GM19240 (cell line): ENCODE measurements around the gene VPS29.
A peak's percentile ranks its signal among the peaks of the same experiment; 100 is the strongest.
"Not testable (repeated sequence)": the region's sequence is repeated elsewhere in the genome, so short reads cannot be mapped to it uniquely, and the experiment has no call there.

ENCODE experiments used
- DNase-seq: peaks from one replicate; pipeline ENCODE4 v3.0.0; 2011; ENCODE audit warnings: low spot score; ENCODE audit not compliant: insufficient read length

VPS29 gene

DNA sequence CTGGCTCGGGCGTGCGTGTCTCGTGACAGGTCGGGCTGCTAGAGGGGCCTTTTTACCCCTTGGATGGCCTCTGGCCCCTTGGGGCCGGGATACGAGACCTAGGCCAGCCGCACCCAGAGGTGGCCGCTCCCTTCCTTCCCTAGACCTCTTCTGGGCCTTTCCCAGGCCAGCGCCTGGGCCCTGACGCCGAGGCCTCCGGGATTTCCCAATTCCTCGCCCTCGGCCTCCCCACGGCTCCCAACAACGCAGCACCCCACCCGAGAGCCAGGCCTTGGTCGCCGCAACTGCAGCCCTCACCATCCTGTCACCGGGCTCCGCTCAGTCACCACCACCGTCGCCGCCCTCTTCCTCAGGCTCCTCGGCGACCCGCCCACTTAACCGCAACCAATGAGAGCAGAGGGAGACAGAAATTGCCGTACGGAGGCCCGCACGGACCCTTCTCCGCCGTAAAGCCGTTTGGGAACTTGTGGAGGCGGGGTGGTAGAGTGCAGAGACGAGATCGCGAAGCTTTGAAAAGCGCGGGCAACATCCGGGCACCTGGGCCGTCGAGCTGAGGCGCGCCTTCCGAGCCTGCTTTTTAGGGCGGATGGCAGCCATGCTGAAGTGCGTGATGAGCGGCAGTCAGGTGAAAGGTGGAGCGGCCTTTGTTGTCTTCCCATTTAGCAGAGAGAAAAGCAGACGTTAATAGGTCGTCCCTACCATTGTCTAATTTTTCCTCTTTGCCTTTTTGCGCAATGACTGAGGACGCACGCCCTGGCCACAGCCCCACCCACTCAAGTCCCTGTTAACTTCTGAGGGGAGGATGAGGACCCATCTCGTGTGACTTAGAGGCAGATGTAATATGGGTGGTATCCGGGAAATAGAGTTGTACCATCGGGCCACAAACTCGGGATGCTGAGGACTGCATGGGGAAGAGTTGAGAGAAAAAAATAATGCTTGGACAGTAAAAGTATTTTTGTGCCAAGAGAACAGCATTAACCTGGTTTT lies at the start of gene VPS29, which contains the start of gene RAD9B:
VPS29 (minus strand) TSS at position 360 of the 987 bp plus-strand sequence; CDS start at position 300, 60 bp downstream.
RAD9B (plus strand) TSS at position 580 of the 987 bp plus-strand sequence; CDS start at position 587, 7 bp downstream.
- peak; percentile 84 for DNase-seq

DNA sequence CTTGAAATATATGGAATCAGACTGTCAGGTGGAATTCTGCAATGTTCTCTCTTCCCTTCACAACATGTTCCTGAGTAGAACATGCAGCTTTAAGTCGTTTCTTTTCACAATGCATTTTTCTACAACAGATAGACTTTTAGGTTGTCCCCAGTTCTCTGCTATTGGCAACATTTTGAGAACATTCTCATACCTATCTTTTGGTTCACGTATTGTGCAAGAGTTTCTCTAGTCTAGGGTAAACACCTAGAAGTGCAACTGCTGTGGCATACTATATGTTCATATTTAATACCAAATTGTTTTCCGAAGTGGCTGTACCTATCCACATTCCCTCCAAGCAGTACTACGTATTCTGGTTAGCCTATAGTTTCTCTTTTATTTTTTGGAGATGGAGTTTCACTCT lies 49.1 kb upstream of the VPS29 start:
- DNase-seq, result no peak

DNA sequence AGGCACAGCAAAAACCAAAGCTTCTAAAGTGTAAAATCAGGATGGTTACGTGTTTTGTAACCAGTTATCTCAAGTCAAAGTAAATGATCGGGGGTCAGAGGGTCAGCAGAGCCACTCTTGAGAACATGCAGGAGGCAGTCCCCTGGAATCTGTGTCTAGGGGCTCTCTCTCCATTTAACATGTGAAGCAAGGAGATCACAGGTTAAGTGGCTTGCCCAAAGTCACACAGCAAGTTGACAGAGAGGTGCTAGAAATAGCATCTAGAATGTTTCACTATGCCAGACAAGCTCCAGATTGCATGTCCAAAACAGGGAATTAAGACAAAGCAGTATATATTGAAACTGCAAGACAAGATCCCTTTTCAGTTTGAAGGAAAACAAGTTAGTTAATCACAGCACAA lies 47.8 kb upstream of the VPS29 start:
- DNase-seq, result no peak

DNA sequence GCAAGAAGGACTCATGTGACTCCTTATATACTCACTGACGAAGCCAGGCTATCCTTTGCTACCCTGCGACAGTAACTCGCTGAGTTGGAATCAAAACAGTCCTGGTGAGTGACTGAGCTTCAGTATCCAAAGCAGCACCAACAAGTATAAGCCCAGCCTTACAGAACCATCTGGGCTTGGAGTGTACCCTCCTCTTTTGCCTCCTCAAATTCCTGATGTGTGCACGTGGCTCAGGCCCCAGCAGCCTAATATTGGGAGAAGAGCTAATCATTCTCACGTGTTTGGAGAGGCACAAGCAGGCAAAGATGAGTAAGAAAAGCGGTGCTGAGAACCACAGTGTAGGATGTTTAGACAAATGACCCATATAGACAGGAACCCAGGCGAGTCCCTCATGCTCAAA lies 46.8 kb upstream of the VPS29 start:
- no peak for DNase-seq

DNA sequence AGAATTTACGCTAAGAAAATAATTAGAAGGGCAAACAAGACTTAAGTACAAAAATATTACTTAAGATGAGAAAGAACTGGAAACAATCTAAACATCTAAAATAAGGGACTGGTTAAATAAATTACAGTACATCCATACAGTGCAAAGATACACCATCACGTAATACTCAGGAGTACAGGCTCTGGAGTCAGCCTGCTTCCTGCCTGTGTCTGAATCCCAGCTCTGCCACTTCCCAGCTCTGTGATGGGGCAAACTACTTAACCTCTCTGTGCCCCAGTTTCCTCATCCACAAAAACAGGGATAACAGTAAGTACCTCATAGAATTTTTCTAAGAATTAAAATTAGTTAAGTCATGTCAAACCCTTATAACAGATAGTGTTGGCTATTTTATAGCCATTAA lies 45.2 kb upstream of the VPS29 start:
- DNase-seq, result no peak

DNA sequence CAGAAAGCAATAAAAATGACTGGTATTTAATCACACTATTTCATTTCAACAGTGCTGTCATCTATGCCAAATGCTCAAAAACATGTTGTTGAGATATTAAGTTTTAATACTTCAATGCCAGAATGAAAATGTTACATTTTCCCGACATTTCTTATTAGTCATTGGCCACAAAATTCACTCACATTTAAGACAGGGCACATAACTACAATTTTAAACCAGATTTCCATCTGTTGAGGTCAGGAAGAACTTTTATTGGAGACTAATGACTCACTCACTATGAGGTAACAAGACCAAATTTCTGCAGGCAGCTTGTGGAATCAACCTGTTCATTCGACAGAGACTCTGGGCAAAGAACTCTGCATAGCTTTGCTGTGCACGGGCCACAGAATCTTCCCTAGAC lies 44.4 kb upstream of the VPS29 start:
- no peak for DNase-seq

DNA sequence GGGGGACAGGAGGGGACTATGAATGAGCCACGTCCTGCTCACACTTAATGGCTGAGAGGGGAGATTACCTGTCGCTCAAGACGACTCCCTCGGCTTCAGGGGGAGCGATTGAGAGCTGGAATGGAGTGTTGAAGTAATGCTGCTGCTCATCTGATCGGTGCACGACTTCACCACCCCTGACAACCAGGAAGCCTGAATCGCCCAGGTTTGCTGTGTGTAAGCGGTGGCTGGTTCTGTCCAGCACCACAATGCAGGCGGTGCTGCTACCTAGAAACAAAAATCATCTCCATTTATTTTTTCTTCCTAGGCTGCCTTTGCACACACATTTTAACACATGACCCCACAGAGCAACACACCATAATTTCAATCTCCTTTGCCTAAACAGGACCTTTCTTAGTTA lies 43.9 kb upstream of the VPS29 start:
- no peak for DNase-seq

GRCh38 chr12:110545259-110545658 lies 43.3 kb upstream of the VPS29 start:
- DNase-seq, result not testable (repeated sequence)

DNA sequence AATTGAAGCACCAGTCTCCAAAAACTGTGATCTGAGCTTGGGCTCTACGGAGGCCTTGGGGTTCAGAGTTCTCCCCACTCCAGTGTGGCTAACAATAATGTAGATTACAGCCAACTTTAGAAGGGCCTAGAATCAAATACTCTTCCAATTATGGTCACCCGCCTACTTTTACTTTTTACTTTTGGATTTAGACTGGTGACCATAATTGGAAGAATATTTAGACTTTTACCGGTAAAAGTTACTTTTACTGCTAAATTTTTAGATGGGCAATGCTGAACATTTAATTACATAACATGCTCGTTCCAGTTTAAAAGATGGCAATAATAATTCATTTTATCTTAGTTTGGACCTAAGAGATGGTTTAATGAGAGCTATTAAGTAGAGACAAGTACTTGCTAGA lies 42.1 kb upstream of the VPS29 start:
- no peak for DNase-seq

DNA sequence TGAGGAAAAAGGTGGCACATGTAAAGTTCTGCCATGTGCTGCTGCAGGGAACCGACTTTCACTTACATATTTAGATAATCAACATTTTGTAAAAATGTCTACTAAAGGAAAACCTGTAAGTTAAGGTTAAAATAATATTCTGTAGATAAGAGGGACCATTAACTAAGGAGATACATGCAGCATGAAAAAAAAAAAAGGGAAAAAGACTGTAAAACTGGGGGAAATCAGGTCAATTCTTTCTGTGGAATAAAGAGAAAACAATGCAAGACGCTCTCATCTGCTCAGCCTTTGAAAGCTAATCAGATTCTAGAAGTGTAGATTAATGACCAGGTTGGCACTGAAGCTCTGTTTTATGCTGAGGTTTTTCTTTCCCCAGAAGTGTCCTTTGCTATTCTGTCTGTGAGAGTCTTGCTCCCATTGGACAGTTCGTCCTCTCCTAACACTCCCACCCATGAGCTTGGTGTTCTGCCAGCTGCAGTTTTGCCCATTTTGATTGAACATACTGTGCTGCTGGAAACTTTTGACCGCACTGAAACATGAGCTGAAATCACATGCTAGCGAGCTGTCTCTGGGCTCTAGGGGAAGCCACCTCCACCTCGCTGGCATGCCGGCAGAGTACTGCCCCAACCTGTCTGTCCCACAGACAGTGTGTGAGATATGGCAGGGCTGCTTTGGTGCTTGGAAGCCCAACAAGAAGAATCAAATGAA lies 41.5 kb upstream of the VPS29 start:
- no peak for DNase-seq

DNA sequence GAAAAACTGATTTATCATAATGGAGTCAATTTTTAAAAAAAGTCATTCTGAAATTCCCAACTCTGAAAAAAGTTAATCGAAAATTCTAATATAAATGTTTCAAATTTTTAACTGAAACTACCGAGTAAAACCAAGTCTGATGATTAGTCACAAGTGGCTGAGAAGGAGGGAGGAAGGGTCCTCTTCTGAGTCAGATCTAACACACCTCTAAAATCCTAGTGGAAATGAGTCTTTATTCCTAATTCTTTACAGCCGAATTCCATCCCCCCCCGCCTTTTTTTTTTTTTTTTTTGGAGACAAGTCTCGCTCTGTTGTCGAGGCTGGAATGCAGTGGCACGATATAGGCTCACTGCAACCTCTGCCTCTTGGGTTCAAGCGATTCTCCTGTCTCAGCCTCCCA lies 38.1 kb upstream of the VPS29 start:
- DNase-seq, result no peak

DNA sequence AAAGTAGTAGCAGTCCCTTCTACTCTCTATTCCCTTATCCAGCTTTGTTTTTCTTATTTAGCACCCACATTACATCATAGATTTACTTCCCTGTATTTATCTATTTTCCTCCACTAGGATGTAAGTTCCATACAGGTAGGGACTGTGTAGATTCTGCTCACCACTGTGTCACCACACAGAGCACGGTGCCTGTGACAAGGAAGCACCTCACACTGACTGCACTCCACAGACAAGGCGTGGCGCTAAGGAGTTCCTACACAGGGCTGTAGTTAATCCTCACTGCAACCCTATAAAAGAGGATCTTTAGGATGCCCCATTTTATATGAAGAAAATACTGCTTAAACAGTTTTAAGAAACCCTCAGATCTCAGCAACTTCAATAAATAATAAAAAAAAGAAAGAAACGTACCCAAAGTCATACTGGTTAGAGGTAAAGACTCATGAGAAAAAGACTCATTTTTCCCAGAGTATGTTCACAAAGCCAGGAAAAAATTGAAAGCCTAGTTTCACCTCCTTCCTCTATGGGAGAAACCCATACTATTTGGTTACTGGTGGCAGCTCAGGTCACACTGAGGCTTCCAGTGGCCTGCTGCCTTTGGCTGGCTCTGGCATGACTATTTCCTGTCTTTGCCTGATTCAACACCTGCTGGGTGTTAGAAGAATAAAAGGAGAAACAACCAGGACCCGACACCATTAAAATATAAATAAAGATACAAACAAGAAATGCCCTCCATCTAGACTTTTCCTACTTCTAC lies 37.1 kb upstream of the VPS29 start:
- no peak for DNase-seq

- DNase-seq, result no peak
Measured at GRCh38 chr12:110537605-110538409, 35.9 kb upstream of the VPS29 start.

DNA sequence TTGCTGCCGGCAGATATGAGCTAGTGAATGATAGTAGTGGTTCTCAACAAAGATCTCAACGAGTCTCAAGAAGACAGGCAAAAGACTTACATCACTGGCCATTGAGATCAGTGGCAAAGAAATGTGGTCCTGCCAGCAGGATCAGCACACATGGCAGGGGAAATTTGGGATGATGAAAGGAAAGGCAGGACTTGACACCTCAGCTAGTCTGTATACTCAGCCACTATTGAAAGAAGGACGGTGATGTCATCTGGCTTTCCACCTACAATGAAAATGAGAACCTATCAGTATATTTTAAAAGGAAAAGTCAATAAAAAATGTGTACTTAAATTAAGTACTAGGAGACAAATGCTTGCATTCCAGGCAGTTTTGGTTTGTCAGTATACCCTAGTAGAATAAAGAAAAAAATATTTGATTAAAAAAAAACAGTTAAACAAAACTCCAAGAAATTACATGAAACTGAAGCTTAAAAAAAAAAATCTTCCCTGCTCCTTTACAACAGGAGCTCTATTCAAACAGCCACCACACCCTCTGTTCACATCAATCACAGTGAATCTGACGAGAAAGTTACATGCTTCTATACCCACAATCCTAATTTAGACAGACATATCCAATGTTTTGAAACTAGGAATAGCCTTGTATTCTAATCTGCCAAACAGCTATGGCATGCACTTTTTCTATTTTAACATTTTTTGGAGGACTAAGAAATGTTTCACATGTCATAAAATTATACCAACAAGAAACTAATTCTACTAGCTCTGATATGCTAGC lies 35.1 kb upstream of the VPS29 start:
- DNase-seq, result no peak

DNA sequence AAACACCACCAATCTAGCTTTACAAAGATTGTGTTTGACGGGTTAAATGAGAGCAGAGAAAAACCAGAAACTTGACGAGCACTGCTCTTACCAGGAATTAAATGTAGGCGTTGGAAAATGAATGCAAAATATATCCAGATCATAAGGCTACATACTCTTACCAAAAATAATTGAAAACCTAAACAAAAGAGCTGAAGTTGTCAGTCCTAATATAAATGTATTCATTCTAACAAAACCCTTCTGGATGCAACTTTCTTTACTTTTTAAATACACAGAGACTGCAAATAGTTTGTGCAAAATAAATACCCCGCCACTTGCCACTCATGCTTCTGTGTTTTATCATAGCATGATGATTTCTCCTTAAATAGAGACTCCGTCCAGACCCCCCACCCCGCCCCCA lies 32.9 kb upstream of the VPS29 start:
- no peak for DNase-seq

DNA sequence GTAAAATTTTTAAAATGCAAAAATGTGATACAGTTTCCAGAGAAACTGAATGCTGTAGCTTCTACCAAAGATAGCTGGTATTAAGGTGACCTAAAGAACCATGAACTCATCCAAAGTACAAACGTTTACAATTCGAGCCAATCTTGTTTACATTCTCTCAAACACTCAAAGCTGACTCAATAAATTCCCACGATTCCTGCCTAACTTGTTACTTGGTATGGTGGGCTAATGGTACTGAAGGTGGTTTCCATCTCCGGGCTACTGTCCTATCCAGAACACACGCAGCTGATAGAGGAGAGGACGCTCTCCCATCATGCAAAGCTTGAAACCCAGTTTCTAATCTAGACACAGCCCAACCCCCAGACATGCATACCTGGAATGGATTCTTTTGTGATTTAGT lies 31.7 kb upstream of the VPS29 start:
- DNase-seq, result no peak

DNA sequence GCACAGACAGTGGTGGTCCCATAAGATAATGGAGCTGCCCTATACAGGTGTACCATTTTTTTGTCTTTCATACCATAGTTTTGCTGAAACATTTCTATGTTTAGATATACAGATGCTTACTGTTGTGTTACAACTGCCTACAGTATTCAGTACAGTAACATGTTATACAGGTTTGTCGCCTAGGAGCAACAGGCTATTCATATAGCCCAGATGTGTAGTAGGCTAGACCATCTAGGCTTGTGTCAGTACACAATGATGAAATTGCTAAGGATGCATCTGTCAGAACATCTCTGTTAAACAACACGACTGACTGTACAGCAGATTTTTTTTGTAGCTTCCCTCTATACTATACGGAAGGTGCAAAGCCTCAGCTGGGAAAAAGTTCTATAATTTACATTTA lies 30.7 kb upstream of the VPS29 start:
- no peak for DNase-seq

GRCh38 chr12:110531741-110532333 lies 29.9 kb upstream of the VPS29 start:
- DNase-seq, result peak; percentile 40

GRCh38 chr12:110530511-110530910 lies 28.6 kb upstream of the VPS29 start:
- DNase-seq, result peak; percentile 4
